HepG2 (cell line): ENCODE results near the gene SCRT2. TPM values are rescaled to one million over a fixed set of nuclear protein-coding genes. Genes with fewer than 3 reads are reported as not detected.

ENCODE experiments used
- AGO1 ChIP-seq: fragments of 200-400 bp; formaldehyde crosslinking; IDR thresholded peaks from 2 replicates; pipeline ENCODE4 v1.6.1; 2017; ENCODE audit warnings: mild to moderate bottlenecking, low read depth, low read length, moderate library complexity; ENCODE audit not compliant: poor library complexity, severe bottlenecking
- AGO2 ChIP-seq: fragments of 200-400 bp; formaldehyde crosslinking; optimal IDR thresholded peaks from 2 replicates; pipeline ENCODE3; 2017; ENCODE audit warnings: mild to moderate bottlenecking, low read depth, low read length, moderate library complexity
- CEBPG ChIP-seq: IDR thresholded peaks from 2 replicates; pipeline ENCODE4 v1.6.1; 2016
- CHD2 ChIP-seq: IDR thresholded peaks from 2 replicates; pipeline ENCODE4 v1.6.1; 2011; ENCODE audit warnings: low read depth, low read length, improper control_type of control experiment
- HIC2 ChIP-seq: sonication (generic); formaldehyde crosslinking; IDR thresholded peaks from 2 replicates; pipeline ENCODE4 v1.9.0; 2022; ENCODE audit warnings: low read depth, missing genetic modification reagents
- HOXD1 ChIP-seq: sonication (generic); formaldehyde crosslinking; IDR thresholded peaks from 2 replicates; pipeline ENCODE4 v1.5.0; 2020; ENCODE audit warnings: missing genetic modification reagents
- IKZF4 ChIP-seq: sonication (generic); formaldehyde crosslinking; IDR thresholded peaks from 2 replicates; pipeline ENCODE4 v1.5.1; 2020; ENCODE audit warnings: borderline replicate concordance, mild to moderate bottlenecking, low read depth, missing genetic modification reagents; ENCODE audit errors: not compliant biosample characterization
- IKZF5 ChIP-seq: IDR thresholded peaks from 2 replicates; pipeline ENCODE4 v1.6.1; 2018; ENCODE audit warnings: missing genetic modification reagents, mild to moderate bottlenecking, missing compliant biosample characterization
- MAF1 ChIP-seq: sonication (generic); formaldehyde crosslinking; IDR thresholded peaks from 2 replicates; pipeline ENCODE4 v1.5.0; 2020; ENCODE audit warnings: missing genetic modification reagents, borderline replicate concordance
- MAZ ChIP-seq, 2 experiments: sonication (generic) in 1 of 2; formaldehyde crosslinking in 1 of 2; IDR thresholded peaks; 2 replicates each; pipeline versions ENCODE4 v1.5.0 to v1.6.1; 2012 to 2020; ENCODE audit warnings: low read depth in 2 of 2, mild to moderate bottlenecking in 2 of 2, borderline replicate concordance in 1 of 2, improper control_type of control experiment in 1 of 2, low read length in 1 of 2, missing genetic modification reagents in 1 of 2, moderate library complexity in 1 of 2
- MIER2 ChIP-seq: IDR thresholded peaks from 2 replicates; pipeline ENCODE4 v1.6.1; 2016; ENCODE audit warnings: missing biosample characterization, missing genetic modification reagents
- MLX ChIP-seq: IDR thresholded peaks from 2 replicates; pipeline ENCODE4 v1.6.1; 2016
- PHF5A ChIP-seq: IDR thresholded peaks from one replicate; pipeline ENCODE4 v1.6.1; 2018; ENCODE audit warnings: low read depth, missing genetic modification reagents; ENCODE audit not compliant: unreplicated experiment
- RARG ChIP-seq: sonication (generic); formaldehyde crosslinking; IDR thresholded peaks from 2 replicates; pipeline ENCODE4 v1.4.0; 2020; ENCODE audit warnings: low read depth, mild to moderate bottlenecking, missing genetic modification reagents
- SKI ChIP-seq: fragments of 450-650 bp; IDR thresholded peaks from one replicate; pipeline ENCODE4 v1.6.1; 2018; ENCODE audit warnings: mild to moderate bottlenecking; ENCODE audit not compliant: partially characterized antibody
- SRF ChIP-seq: IDR thresholded peaks from 2 replicates; pipeline ENCODE4 v1.6.1; 2011; ENCODE audit warnings: mild to moderate bottlenecking, low read depth, low read length, moderate library complexity
- SRSF4 ChIP-seq: fragments of 200-400 bp; formaldehyde crosslinking; IDR thresholded peaks from one replicate; pipeline ENCODE4 v1.6.1; 2018; ENCODE audit warnings: mild to moderate bottlenecking, low read depth, low read length, moderate library complexity; ENCODE audit not compliant: poor library complexity, severe bottlenecking
- SRSF9 ChIP-seq: fragments of 200-400 bp; formaldehyde crosslinking; IDR thresholded peaks from 2 replicates; pipeline ENCODE4 v1.6.1; 2018; ENCODE audit warnings: borderline replicate concordance, mild to moderate bottlenecking, low read depth, low read length; ENCODE audit not compliant: insufficient read depth, poor library complexity, severe bottlenecking
- STAT5B ChIP-seq: sonication (generic); formaldehyde crosslinking; IDR thresholded peaks from 2 replicates; pipeline ENCODE4 v1.4.0; 2020; ENCODE audit warnings: missing genetic modification reagents
- TP53 ChIP-seq: sonication (generic); formaldehyde crosslinking; conservative IDR thresholded peaks from 2 replicates; pipeline ENCODE4 v1.4.0; 2020; ENCODE audit warnings: missing genetic modification reagents
- ZBTB14 ChIP-seq: sonication (generic); formaldehyde crosslinking; IDR thresholded peaks from 2 replicates; pipeline ENCODE4 v1.4.0; 2020; ENCODE audit warnings: missing genetic modification reagents
- ZNF207 ChIP-seq: fragments of 450-650 bp; IDR thresholded peaks from 2 replicates; pipeline ENCODE4 v1.6.1; 2016; ENCODE audit warnings: antibody characterized with exemption, borderline replicate concordance
- ZNF605 ChIP-seq: sonication (generic); formaldehyde crosslinking; IDR thresholded peaks from 2 replicates; pipeline ENCODE4 v1.8.0; 2022; ENCODE audit warnings: mild to moderate bottlenecking, missing genetic modification reagents
- ZNF709 ChIP-seq: sonication (generic); formaldehyde crosslinking; IDR thresholded peaks from 2 replicates; pipeline ENCODE4 v1.5.0; 2020; ENCODE audit warnings: mild to moderate bottlenecking, missing genetic modification reagents
- ZNF713 ChIP-seq: sonication (generic); formaldehyde crosslinking; IDR thresholded peaks from 2 replicates; pipeline ENCODE4 v1.4.0; 2020; ENCODE audit warnings: mild to moderate bottlenecking, missing genetic modification reagents
- ZNF841 ChIP-seq: sonication (generic); formaldehyde crosslinking; IDR thresholded peaks from 2 replicates; pipeline ENCODE4 v1.8.1; 2023; ENCODE audit warnings: missing genetic modification reagents, borderline replicate concordance
- polyA plus RNA-seq, 8 experiments: library from polyadenylated mRNA; depleted of rRNA in 3 of 8; stranded (reverse) in 7 of 8; unstranded in 1 of 8; fragments of >200 nt; fragmentation: Illumina TruSeq in 4 of 8; extraction: Trizol in 4 of 8; gene quantifications; 2 replicates each; pipeline versions ENCODE4 v1.2.1 to v1.2.3, GENCODE V29; 2011 to 2016; ENCODE audit warnings: low read depth in 4 of 8, missing spikeins in 1 of 8, mixed read lengths in 1 of 8; ENCODE audit not compliant: insufficient read depth in 1 of 8
- total RNA-seq, 5 experiments: library from RNA; depleted of rRNA; stranded (reverse); fragments of >200 nt; fragmentation: Illumina TruSeq; extraction: Trizol; gene quantifications; 2 replicates each; pipeline ENCODE4 v1.2.3, GENCODE V29; 2016; ENCODE audit warnings: low read depth in 1 of 5

Gene SCRT2
- total and polyA plus RNA-seq, 2 of the 13 experiments (the other 11 are each of a cell fraction or from before 2014, with no cell fraction given), result not detected

GRCh38 chr20:653110-653589 is 22.5 kb downstream of the SCRT2 start, which contains the start of gene SRXN1 (continued):
- TF ChIP-seq ZNF207, result no peak
- TF ChIP-seq ZNF605 (CRISPR knock-in tag), result no peak
- peak; percentile 7; the same call in 1 of the 2 replicates for TF ChIP-seq HOXD1 (CRISPR knock-in tag)
- peak; percentile 49; the same call in 1 of the 2 replicates for TF ChIP-seq MLX
- no peak for TF ChIP-seq IKZF5
- no peak for TF ChIP-seq ZNF713 (CRISPR knock-in tag)
- TF ChIP-seq HIC2 (CRISPR knock-in tag), result no peak; the same call in 1 of the 2 replicates
- no peak for TF ChIP-seq SRSF4
- 0 out of 2 replicates have a peak, but pooled peaks have one; percentile 73 for TF ChIP-seq ZNF841 (CRISPR knock-in tag)
- TF ChIP-seq AGO2, result peak; percentile 11
- TF ChIP-seq TP53 (CRISPR knock-in tag), result no peak
- TF ChIP-seq SRSF9, result no peak
- TF ChIP-seq MAF1 (CRISPR knock-in tag), result 0 out of 2 replicates have a peak, but pooled peaks have one; percentile 39
- peak; percentile 33; the same call in 1 of the 2 replicates for TF ChIP-seq STAT5B
- TF ChIP-seq AGO1, result no peak
- 0 out of 2 replicates have a peak, but pooled peaks have one; percentile 22 for TF ChIP-seq SRF
- TF ChIP-seq CHD2, result peak; percentile 55; the same call in 1 of the 2 replicates
- peak; percentile 53 for TF ChIP-seq IKZF4
- TF ChIP-seq ZBTB14 (CRISPR knock-in tag), result 0 out of 2 replicates have a peak, but pooled peaks have one; percentile 25
- TF ChIP-seq MIER2, result peak; percentile 64; the same call in 1 of the 2 replicates
- no peak; the same call in 1 of the 2 replicates for TF ChIP-seq ZNF709 (CRISPR knock-in tag)
- no peak for TF ChIP-seq RARG (CRISPR knock-in tag)
- TF ChIP-seq PHF5A (CRISPR knock-in tag), result peak; percentile 61
- peak; percentile 94 for TF ChIP-seq MAZ (IDR thresholded peaks at IDR 0.05; ENCODE audit: borderline replicate concordance, low read depth, low read length)
- peak; percentile 98 for TF ChIP-seq MAZ (CRISPR knock-in tag; IDR thresholded peaks at IDR 0.05; ENCODE audit: low read depth)
- peak; percentile 93 for TF ChIP-seq SKI
- peak; percentile 10; the same call in 1 of the 2 replicates for TF ChIP-seq CEBPG (CRISPR knock-in tag)
